Measurements from ENCODE around the gene MFSD2A.
"Not testable (repeated sequence)": the region's sequence is repeated elsewhere in the genome, so short reads cannot be mapped to it uniquely, and the experiment has no call there.

MFSD2A gene

GRCh38 chr1:39969048-39969447 lies 14.1 kb downstream of the MFSD2A start:
- DNase-seq (ENCODE audit: low read depth) = no peak

DNA sequence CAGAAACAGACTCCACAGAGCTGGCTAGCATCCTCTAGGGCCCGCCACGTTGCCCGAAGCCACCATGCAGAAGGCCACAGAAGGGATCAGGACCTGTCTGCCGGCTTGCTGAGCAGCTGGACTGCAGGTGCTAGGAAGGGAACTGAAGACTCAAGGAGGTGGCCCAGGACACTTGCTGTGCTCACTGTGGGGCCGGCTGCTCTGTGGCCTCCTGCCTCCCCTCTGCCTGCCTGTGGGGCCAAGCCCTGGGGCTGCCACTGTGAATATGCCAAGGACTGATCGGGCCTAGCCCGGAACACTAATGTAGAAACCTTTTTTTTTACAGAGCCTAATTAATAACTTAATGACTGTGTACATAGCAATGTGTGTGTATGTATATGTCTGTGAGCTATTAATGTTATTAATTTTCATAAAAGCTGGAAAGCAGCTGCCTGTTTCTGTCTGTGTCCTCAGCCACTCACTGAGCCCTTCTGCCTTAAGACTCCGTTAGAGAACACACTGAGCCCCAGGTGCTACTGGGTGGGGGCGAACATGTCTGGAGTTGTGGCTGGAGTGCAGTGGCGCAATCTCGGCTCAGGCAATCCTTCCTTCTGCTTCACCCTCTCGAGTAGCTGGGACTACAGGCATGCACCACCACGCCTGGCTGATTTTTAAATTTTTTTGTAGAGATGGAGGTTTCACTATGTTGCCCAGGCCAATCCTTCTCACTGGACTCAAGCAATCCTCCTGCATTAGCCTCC lies 14.8 kb downstream of the MFSD2A start:
- DNase-seq (ENCODE audit: low read depth) = no peak

GRCh38 chr1:39970274-39970673 lies 15.3 kb downstream of the MFSD2A start:
- DNase-seq (ENCODE audit: low read depth) = no peak

GRCh38 chr1:39971138-39971537 lies 16.2 kb downstream of the MFSD2A start:
- DNase-seq (ENCODE audit: low read depth) = no peak

- DNase-seq (ENCODE audit: low read depth) = peak; percentile 27
Measured at GRCh38 chr1:39973503-39974135, 18.7 kb downstream of the MFSD2A start.

GRCh38 chr1:39976732-39977131 lies 21.8 kb downstream of the MFSD2A start:
- no peak for DNase-seq (ENCODE audit: low read depth)

DNA sequence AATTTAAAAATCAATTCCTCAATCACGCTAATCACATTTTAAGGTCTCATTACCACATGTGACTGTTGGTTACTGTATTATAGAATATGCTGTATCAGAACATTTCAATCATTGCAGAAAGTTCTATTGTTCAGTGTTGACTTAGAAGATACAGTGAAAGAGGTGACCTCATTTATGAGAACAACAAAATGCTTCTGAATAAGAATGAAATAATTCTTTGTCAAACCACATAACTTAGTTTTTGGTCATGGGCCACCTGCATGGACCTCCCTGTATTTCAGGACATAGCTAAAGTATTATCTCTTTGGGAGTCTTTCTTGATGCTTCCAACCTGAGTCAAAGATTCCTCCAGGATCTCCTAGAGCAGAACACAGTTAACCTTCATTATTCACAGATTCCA lies 22.3 kb downstream of the MFSD2A start:
- no peak for DNase-seq (ENCODE audit: low read depth)

GRCh38 chr1:39979654-39980053 lies 24.7 kb downstream of the MFSD2A start:
- DNase-seq (ENCODE audit: low read depth) = no peak

- no peak for DNase-seq (ENCODE audit: low read depth)
Measured at GRCh38 chr1:39980555-39981313, 25.8 kb downstream of the MFSD2A start.

GRCh38 chr1:39981385-39981784 lies 26.4 kb downstream of the MFSD2A start:
- DNase-seq (ENCODE audit: low read depth) = no peak

DNA sequence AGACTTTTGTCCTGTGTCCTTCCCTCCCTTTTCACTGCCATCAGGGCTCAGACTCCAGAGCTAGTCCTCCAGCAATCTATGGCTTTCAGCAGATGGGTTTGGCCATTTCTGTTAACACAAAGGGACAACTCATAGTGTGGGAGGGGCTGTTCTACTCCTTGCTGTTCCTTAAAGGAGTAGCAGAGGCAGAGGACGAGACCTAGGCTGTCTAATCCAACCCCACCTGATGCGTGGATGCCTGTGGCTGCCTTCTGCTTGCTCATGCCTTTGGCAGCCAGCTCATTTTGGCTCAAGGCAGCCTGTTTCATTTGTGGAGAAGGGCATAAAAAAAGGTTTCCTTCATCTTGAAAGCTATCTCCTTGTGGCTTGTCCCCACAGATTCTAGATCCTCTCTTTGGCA lies 27.0 kb downstream of the MFSD2A start:
- peak; percentile 65 for DNase-seq (ENCODE audit: low read depth)

GRCh38 chr1:39984480-39984879 lies 29.5 kb downstream of the MFSD2A start:
- not testable (repeated sequence) for DNase-seq (ENCODE audit: low read depth)

GRCh38 chr1:39984951-39985350 lies 30.0 kb downstream of the MFSD2A start:
- no peak for DNase-seq (ENCODE audit: low read depth)

DNA sequence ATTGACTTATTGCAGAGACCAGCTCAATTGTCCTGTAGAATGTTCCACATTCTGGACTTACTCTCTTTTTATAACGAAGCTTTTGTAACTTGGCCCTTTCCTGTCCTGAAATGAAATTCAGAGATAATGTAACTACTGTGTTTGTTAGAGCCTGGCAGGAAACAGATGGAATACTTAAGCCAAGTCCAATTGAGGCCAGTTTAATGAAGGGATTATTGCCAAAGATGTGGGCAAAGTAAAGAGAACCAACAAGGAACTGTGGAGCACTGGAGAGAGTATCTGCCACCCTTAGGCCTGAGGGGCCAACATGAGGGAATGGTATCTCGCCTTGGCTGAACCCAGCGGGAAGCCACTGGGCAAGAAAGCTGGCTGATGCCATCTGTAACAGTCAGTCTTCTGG lies 32.9 kb downstream of the MFSD2A start:
- DNase-seq (ENCODE audit: low read depth) = no peak

DNA sequence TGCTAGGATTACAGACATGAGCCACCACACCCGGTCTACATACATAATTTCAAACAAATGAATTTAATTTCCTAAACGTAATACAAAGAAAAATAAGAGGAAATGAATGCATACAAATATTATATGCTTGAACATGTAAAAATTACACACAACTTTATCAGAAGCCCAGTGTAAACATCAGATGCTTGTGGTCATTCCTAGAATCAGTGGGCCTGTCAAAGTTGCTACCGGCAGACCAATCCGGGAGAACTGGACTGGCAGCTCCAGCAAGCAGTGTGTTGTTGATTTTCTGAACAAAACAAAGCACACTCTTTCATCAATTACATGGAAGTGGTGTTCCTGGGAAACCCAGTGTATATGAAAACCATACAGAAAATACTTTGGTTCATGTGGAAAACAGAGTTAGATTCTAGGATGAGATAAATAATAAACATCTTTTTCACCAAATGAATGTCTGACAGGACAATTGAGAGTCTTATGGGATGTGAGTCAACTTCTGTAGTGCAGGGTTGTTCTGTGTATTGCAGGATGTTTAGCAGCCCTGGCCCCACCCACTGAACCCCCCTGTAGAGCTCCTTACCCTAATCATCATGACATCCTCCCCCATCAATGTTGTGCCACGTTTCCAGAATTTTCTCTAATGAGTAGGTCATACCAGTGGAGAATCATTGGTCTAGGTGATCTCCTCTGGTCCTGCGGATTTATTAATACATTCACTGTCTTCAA lies 33.8 kb downstream of the MFSD2A start:
- no peak for DNase-seq (ENCODE audit: low read depth)

DNA sequence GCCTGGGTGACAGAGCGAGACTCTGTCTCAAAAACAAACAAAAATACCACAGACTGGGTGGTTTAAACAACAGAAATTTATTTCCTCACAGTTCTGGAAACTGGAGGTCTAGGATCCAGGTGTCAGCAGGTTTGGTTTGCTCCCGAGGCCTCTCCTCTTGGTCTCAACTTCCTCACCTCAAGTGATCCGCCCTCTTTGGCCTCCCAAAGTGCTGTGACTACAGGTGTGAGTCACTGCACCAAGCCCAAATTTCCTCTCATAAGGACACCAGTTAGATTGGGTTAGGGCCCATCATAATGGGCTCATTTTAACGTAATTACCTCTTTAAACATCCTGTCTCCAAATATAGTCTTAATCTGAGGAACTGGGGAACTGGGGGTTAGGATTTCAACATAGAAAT lies 35.5 kb downstream of the MFSD2A start:
- DNase-seq (ENCODE audit: low read depth) = no peak

DNA sequence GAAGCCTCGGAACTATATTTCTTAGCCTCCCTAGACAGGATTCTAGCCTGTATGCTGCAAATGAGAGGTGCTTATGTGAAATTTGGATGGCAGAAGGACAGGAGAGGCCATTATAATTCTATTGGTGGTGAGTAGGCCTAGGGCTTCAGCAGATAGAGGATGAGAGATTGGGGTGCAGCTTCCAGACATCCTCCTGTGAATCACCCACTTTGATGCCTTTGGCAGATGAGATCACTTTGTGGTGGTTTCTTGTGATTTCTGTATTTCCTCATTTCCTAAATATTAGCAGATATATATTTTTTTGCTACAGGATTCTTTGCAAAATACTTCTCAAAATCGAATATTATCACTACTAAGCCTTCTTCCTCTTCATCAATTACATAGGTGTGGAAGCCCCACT lies 37.3 kb downstream of the MFSD2A start:
- peak; percentile 33 for DNase-seq (ENCODE audit: low read depth)

DNA sequence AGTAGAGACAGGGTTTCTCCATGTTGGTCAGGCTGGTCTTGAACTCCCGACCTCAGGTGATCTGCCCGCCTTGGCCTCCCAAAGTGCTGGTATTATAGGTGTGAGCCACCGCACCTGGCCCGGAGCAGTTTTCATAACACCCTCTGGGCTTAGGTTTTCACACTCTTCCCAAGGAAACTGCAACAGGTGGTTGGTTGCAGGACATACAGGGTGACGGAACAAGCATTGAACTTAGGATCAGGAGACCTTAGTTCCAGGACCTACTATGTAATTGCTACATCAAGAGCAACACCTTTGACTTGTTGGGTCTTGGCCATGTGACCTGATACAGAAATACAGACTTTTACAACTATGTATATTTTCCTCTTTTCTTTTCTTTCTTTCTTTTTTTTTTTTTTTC lies 37.9 kb downstream of the MFSD2A start:
- DNase-seq (ENCODE audit: low read depth) = no peak

DNA sequence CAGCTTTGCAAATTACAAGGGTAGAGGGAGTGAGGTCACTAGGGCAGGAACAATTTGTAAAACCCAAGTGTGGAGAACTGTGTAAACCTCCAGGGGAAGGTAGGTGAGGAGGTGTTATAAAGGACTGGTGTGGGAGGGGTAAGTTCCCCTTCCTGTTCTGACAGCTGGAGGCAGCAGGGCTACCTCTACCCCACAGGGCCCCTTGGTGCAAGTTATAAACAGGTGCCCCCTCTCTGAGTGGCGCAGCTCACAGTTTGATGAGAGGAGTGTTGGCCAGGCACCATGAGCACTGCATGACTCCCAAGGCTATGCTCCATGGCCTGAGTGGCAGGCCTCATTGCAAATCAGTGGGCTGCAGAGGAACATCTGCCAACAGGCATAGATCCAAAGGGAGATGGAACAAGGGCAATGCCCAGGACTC lies 41.0 kb downstream of the MFSD2A start:
- no peak for DNase-seq (ENCODE audit: low read depth)

- DNase-seq (ENCODE audit: low read depth) = no peak
Measured at GRCh38 chr1:39996396-39997004, 41.6 kb downstream of the MFSD2A start.

- no peak for DNase-seq (ENCODE audit: low read depth)
Measured at GRCh38 chr1:40001456-40001855, 46.5 kb downstream of the MFSD2A start.

Data from stromal cell of bone marrow (primary cell).